Left lung (tissue), 10 donors: ENCODE results near the gene SOS1. TPM values are rescaled to one million over a fixed set of nuclear protein-coding genes. Genes with fewer than 3 reads are reported as not detected.

Source experiments
- ATAC-seq: fragments of 200-7000 bp; cut with Tn5 transposase; one replicate; pipeline ENCODE4 v1.9.1; 2020; ENCODE audit warnings: moderate library complexity
- DNase-seq, 4 donors: peaks; one replicate each; pipeline ENCODE4 v3.0.0-alpha.2; 2013 to 2020
- H3K27ac ChIP-seq, 2 donors: fragments of 200-600 bp; sonication (generic) in 1 of 2; one replicate each; pipeline versions ENCODE4 v1.5.0 to v1.8.0; 2020 to 2021
- H3K27me3 ChIP-seq, 2 donors: fragments of 200-600 bp; sonication (generic) in 1 of 2; one replicate each; pipeline versions ENCODE4 v1.5.0 to v1.8.0; 2020 to 2021
- H3K36me3 ChIP-seq, 2 donors: fragments of 200-600 bp; sonication (generic) in 1 of 2; one replicate each; pipeline versions ENCODE4 v1.5.0 to v1.8.0; 2020 to 2021
- H3K4me1 ChIP-seq, 2 donors: fragments of 200-600 bp; one replicate each; pipeline ENCODE4 v1.8.0; 2021
- H3K4me3 ChIP-seq, 2 donors: fragments of 200-600 bp; sonication (generic) in 1 of 2; one replicate each; pipeline versions ENCODE4 v1.5.0 to v1.8.0; 2020 to 2021; ENCODE audit warnings: mild to moderate bottlenecking in 1 of 2
- H3K9me3 ChIP-seq, 2 donors: fragments of 200-600 bp; sonication (generic) in 1 of 2; one replicate each; pipeline versions ENCODE4 v1.5.0 to v1.8.0; 2020 to 2021
- intact Hi-C, 2 donors: fragments of 100-400 bp; cut with DNase I; formaldehyde crosslinking; loops; one replicate each; pipeline versions ENCODE4 v1.11.2 to v1.14.2; 2022
- polyA plus RNA-seq, 6 donors: library from polyadenylated mRNA; unstranded; fragments of 120-200 nt; gene quantifications; one replicate each; pipeline ENCODE4 v1.2.1, GENCODE V29; 2013; ENCODE audit not compliant: insufficient read length in 6 of 6
- total RNA-seq, 2 donors: library from RNA; stranded (reverse); fragmentation: NEBNext Ultra II Directional; extraction: Animal tissue kit (Norgen Biotek cat#: 25700); gene quantifications; one replicate each; pipeline ENCODE4 v1.2.1, GENCODE V29; 2021
- TF ChIP-seq, protein P1 (sequence below), 2 donors: fragments of 200-600 bp; sonication (generic) in 1 of 2; IDR thresholded peaks; one replicate each; pipeline versions ENCODE4 v1.5.0 to v1.8.0; 2021; ENCODE audit warnings: antibody characterized with exemption in 2 of 2
- donor health status: DM: no; HTN: yes; CAD: no.
- donor health status: DM: no; HTN: no; CAD: no.

The SOS1 gene
- total and polyA plus RNA-seq, 8 donors = 31.3 to 69.2 (median 60.7) TPM

DNA sequence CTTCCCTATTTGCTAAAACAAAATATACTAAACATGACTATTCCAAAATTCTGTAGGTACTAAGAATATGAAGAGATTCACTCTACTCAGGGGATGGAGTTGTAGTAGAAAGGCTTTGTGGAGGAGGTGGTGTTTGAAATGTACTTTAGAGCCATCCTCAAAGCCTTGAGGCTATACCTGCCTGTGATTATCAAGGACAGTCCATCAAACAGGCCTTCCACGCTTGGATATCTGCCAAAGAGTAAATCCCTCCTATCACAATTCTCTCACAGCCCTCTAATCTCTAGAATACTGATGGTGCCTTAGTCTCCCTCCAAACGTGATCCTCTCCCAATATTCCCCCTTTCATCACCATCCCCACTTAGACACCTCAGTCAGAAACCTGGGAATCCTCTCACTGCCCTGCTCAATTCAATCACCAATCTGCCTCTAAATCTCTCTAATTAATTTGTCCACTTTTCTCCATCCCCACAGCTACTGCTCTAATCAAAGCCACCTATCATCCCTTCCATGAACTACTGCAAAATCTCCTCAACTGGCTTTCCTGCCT is 13.1 kb downstream of the SOS1 start:
- Histone ChIP-seq H3K27me3 (no peaks in the 10 kb centered on the region), H3K4me3 (no peak overlapping the region), H3K27ac (no peak overlapping the region), H3K9me3 (no peaks in the 10 kb centered on the region), H3K36me3 (peaks cover 0 to 13% of the 10 kb centered on the region in 2 donors), H3K4me1 (peaks cover 0 to 21% of the 10 kb centered on the region in 2 donors)
- TF ChIP-seq, protein P1, sequence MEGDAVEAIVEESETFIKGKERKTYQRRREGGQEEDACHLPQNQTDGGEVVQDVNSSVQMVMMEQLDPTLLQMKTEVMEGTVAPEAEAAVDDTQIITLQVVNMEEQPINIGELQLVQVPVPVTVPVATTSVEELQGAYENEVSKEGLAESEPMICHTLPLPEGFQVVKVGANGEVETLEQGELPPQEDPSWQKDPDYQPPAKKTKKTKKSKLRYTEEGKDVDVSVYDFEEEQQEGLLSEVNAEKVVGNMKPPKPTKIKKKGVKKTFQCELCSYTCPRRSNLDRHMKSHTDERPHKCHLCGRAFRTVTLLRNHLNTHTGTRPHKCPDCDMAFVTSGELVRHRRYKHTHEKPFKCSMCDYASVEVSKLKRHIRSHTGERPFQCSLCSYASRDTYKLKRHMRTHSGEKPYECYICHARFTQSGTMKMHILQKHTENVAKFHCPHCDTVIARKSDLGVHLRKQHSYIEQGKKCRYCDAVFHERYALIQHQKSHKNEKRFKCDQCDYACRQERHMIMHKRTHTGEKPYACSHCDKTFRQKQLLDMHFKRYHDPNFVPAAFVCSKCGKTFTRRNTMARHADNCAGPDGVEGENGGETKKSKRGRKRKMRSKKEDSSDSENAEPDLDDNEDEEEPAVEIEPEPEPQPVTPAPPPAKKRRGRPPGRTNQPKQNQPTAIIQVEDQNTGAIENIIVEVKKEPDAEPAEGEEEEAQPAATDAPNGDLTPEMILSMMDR (IDR thresholded peaks at IDR 0.05) = no peak
- ATAC-seq (no peak), DNase-seq (no peak)
- intact Hi-C loops = no loop called here

- DNase-seq = no peak
- intact Hi-C loops = no loop called here
- TF ChIP-seq, protein P1 (IDR thresholded peaks at IDR 0.05) = no peak
- no peaks in the 10 kb centered on the region for H3K27me3 ChIP-seq
- H3K9me3 ChIP-seq = no peaks in the 10 kb centered on the region
- ATAC-seq = no peak
- H3K4me1 ChIP-seq = peaks cover 0 to 21% of the 10 kb centered on the region in 2 donors
- peaks cover 0 to 6% of the 10 kb centered on the region in 2 donors for H3K36me3 ChIP-seq
- H3K27ac ChIP-seq = no peak overlapping the region
- H3K4me3 ChIP-seq = no peak overlapping the region
Observed at GRCh38 chr2:39107156-39107555, 13.7 kb downstream of the SOS1 start.

GRCh38 chr2:39099870-39100728 is 20.8 kb downstream of the SOS1 start:
- ATAC-seq (no peak), DNase-seq (no peak)
- intact Hi-C loops = no loop called here
- no peak overlapping the region for H3K4me3 ChIP-seq
- no peaks in the 10 kb centered on the region for H3K9me3 ChIP-seq
- TF ChIP-seq, protein P1 (IDR thresholded peaks at IDR 0.05) = no peak
- H3K27ac ChIP-seq = no peak overlapping the region
- no peaks in the 10 kb centered on the region for H3K36me3 ChIP-seq
- H3K4me1 ChIP-seq = peaks cover 0 to 26% of the 10 kb centered on the region in 2 donors
- H3K27me3 ChIP-seq = no peaks in the 10 kb centered on the region

DNA sequence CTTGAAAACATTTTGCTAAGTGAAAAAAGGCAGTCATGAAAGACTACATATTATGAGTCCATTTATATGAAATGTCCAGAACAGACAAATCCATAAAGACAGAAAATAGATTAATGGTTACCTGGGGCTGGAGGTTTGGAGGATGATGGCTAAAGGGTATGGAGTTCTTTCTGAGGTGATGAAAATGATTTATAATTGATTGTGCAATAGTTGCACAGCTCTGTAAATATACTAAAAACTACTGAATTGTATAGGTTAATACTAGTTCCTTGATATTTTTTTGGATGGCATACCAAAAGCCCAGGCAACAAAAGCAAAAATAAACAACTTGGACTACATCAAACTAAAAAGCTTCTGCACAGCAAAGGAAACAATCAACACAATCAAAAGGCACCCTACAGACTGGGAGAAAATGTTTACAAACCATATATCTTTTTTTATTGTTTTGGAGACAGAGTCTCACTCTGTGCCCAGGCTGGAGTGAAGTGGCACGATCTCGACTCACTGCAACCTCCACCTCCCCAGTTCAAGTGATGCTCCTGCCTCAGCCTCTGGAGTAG is 21.5 kb downstream of the SOS1 start:
- TF ChIP-seq, protein P1 (IDR thresholded peaks at IDR 0.05) = no peak
- Histone ChIP-seq H3K36me3 (no peaks in the 10 kb centered on the region), H3K27ac (no peak overlapping the region), H3K9me3 (no peaks in the 10 kb centered on the region), H3K4me3 (no peak overlapping the region), H3K4me1 (peaks cover 0 to 33% of the 10 kb centered on the region in 2 donors), H3K27me3 (no peaks in the 10 kb centered on the region)
- ATAC-seq (no peak), DNase-seq (no peak)
- intact Hi-C loops = no loop called here

GRCh38 chr2:39095624-39096023 is 25.2 kb downstream of the SOS1 start:
- TF ChIP-seq, protein P1 (IDR thresholded peaks at IDR 0.05) = no peak
- Histone ChIP-seq H3K4me1 (peaks cover 0 to 51% of the 10 kb centered on the region in 2 donors), H3K4me3 (no peak overlapping the region), H3K27me3 (no peaks in the 10 kb centered on the region), H3K27ac (peak overlapping the region in 1 of 2 donors; percentile 3), H3K36me3 (no peaks in the 10 kb centered on the region), H3K9me3 (no peaks in the 10 kb centered on the region)
- no peak for ATAC-seq
- no peak for DNase-seq
- intact Hi-C loops = no loop called here
